Measurements from ENCODE around the gene WNT11. TPM values are rescaled to one million over a fixed set of nuclear protein-coding genes. Genes with fewer than 3 reads are reported as not detected.

Gene WNT11
- total RNA-seq, 2 donors from 2014 or later: 1.6 to 6.8 TPM

- no peaks in the 10 kb centered on the region for H3K4me1 ChIP-seq
- no peak for TF ChIP-seq CTCF (IDR thresholded peaks at IDR 0.05)
- H3K27me3 ChIP-seq: no peaks in the 10 kb centered on the region
- no peak overlapping the region for H3K27ac ChIP-seq
- no peak overlapping the region for H3K4me3 ChIP-seq
- no peak for DNase-seq (ENCODE audit: low spot score)
- no peaks in the 10 kb centered on the region for H3K36me3 ChIP-seq
- no peaks in the 10 kb centered on the region for H3K9me3 ChIP-seq
Measured at GRCh38 chr11:76196849-76197248, 9.5 kb downstream of the WNT11 start.

GRCh38 chr11:76194872-76195668 lies 11.2 kb downstream of the WNT11 start:
- no peaks in the 10 kb centered on the region for H3K4me1 ChIP-seq
- no peak for DNase-seq (ENCODE audit: low spot score)
- no peaks in the 10 kb centered on the region for H3K36me3 ChIP-seq
- no peaks in the 10 kb centered on the region for H3K27me3 ChIP-seq
- no peak for TF ChIP-seq CTCF (IDR thresholded peaks at IDR 0.05)
- no peaks in the 10 kb centered on the region for H3K9me3 ChIP-seq
- H3K27ac ChIP-seq: no peak overlapping the region
- no peak overlapping the region for H3K4me3 ChIP-seq

- no peak overlapping the region for H3K4me3 ChIP-seq
- no peak for DNase-seq (ENCODE audit: low spot score)
- H3K27me3 ChIP-seq: no peaks in the 10 kb centered on the region
- H3K4me1 ChIP-seq: no peaks in the 10 kb centered on the region
- TF ChIP-seq CTCF (IDR thresholded peaks at IDR 0.05): no peak
- no peak overlapping the region for H3K27ac ChIP-seq
- no peaks in the 10 kb centered on the region for H3K9me3 ChIP-seq
- H3K36me3 ChIP-seq: no peaks in the 10 kb centered on the region
Measured at GRCh38 chr11:76193219-76193618, 13.1 kb downstream of the WNT11 start.

GRCh38 chr11:76190376-76190775 lies 15.9 kb downstream of the WNT11 start:
- Histone ChIP-seq H3K27ac (no peak overlapping the region), H3K27me3 (no peaks in the 10 kb centered on the region), H3K4me1 (peaks cover 0 to 18% of the 10 kb centered on the region in 2 donors), H3K9me3 (no peaks in the 10 kb centered on the region), H3K36me3 (no peaks in the 10 kb centered on the region), H3K4me3 (no peak overlapping the region)
- no peak for TF ChIP-seq CTCF (IDR thresholded peaks at IDR 0.05)
- DNase-seq (ENCODE audit: low spot score): no peak

- H3K4me1 ChIP-seq: peaks cover 0 to 25% of the 10 kb centered on the region in 2 donors
- no peak for TF ChIP-seq CTCF (IDR thresholded peaks at IDR 0.05)
- no peak overlapping the region for H3K27ac ChIP-seq
- H3K36me3 ChIP-seq: no peaks in the 10 kb centered on the region
- no peak for DNase-seq (ENCODE audit: low spot score)
- no peaks in the 10 kb centered on the region for H3K27me3 ChIP-seq
- H3K4me3 ChIP-seq: no peak overlapping the region
- no peaks in the 10 kb centered on the region for H3K9me3 ChIP-seq
Measured at GRCh38 chr11:76189682-76190081, 16.6 kb downstream of the WNT11 start.

GRCh38 chr11:76188873-76189272 lies 17.4 kb downstream of the WNT11 start:
- TF ChIP-seq CTCF (IDR thresholded peaks at IDR 0.05): no peak
- Histone ChIP-seq H3K36me3 (no peaks in the 10 kb centered on the region), H3K27me3 (no peaks in the 10 kb centered on the region), H3K27ac (no peak overlapping the region), H3K4me3 (no peak overlapping the region), H3K4me1 (peaks cover 0 to 31% of the 10 kb centered on the region in 2 donors), H3K9me3 (no peaks in the 10 kb centered on the region)
- DNase-seq (ENCODE audit: low spot score): no peak
